Loucy (cell line): ENCODE results near the gene PEX11B.

ENCODE experiments used
- CTCF ChIP-seq: fragments of 200-600 bp; sonication (generic); conservative IDR thresholded peaks from 2 replicates; pipeline ENCODE4 v1.5.1; 2014; ENCODE audit warnings: mild to moderate bottlenecking, antibody characterized with exemption, low read length
- EZH2phosphoT487 ChIP-seq: fragments of 200-600 bp; IDR thresholded peaks from 2 replicates; pipeline ENCODE4 v1.6.1; 2018; ENCODE audit warnings: antibody characterized with exemption, mild to moderate bottlenecking, moderate library complexity, borderline replicate concordance

DNA sequence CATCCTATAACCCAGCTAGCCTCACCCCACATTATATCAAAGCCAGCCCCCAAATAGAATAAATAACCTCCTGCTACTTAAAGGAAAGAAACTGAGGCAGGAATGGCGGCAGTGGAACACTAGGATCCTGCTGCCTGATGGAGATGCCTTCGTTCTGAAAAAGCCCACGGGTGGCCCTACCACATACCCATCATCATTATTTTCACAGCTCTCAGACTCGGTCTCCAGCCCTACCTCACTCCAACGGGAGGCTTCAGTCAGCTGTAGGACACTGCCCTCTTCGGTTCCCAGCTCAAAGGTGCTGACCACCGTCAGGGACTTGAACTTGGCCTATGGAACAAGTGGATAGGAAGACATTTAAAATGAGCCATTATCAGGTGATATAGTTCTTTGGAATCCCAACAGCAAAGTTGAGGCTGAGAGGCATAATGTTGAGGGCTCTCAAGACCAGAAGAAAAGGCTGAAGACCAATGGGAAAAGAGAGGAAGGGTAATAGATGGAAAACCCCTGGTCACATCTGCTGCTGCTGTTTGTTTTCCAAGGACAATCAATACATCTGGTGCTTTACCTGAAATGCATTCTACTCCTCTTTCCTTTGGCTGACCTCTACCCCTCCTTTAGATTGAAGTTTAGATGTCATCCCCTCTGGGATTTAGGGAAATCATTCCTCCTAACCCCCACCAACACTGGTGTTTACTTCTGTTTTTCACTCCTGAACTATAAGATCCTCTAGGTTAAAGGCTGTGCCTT lies 25.0 kb downstream of the PEX11B start:
- no peak for TF ChIP-seq CTCF
- TF ChIP-seq EZH2phosphoT487 = no peak
